Activated CD4-positive, alpha-beta memory T cell treated with anti-CD3 and anti-CD28 coated beads, Interleukin-2, amount 10 ng/mL, durations not matched to agents 7 days and 5 days (primary cell): ENCODE results near the gene PCDHGA9. TPM values are rescaled to one million over a fixed set of nuclear protein-coding genes. Genes with fewer than 3 reads are reported as not detected.
"Not testable (repeated sequence)": the region's sequence is repeated elsewhere in the genome, so short reads cannot be mapped to it uniquely, and the experiment has no call there.

Experiments
- CTCF ChIA-PET: fragments of 350-600 bp; sonication (Branson Sonifier 250); formaldehyde crosslinking; loops from one replicate; lab custom pipeline; 2021; ENCODE audit warnings: antibody characterized with exemption, inconsistent platforms; lab: Charles Lee
- POLR2A ChIA-PET: fragments of 350-600 bp; sonication (Branson Sonifier 250); formaldehyde crosslinking; loops from one replicate; lab custom pipeline; 2021; ENCODE audit warnings: antibody characterized with exemption; lab: Charles Lee
- DNase-seq: peaks from one replicate; pipeline ENCODE4 v3.0.0-alpha.2; 2020
- H3K27ac Mint-ChIP-seq: one replicate; pipeline ENCODE4 v1.8.0; 2021; ENCODE audit warnings: mild to moderate bottlenecking, mixed read lengths
- H3K27me3 Mint-ChIP-seq: one replicate; pipeline ENCODE4 v1.8.0; 2021; ENCODE audit warnings: mixed read lengths
- H3K36me3 Mint-ChIP-seq: one replicate; pipeline ENCODE4 v1.8.0; 2021; ENCODE audit warnings: low read depth, mixed read lengths
- H3K4me1 Mint-ChIP-seq: one replicate; pipeline ENCODE4 v1.8.0; 2021; ENCODE audit warnings: mixed read lengths
- H3K4me3 Mint-ChIP-seq: one replicate; pipeline ENCODE4 v1.8.0; 2021; ENCODE audit warnings: mild to moderate bottlenecking, mixed read lengths
- H3K9me3 Mint-ChIP-seq: one replicate; pipeline ENCODE4 v1.8.0; 2021; ENCODE audit warnings: mixed read lengths
- total RNA-seq, 2 experiments: library from RNA; stranded (reverse); gene quantifications; one replicate each; pipeline ENCODE4 v1.2.3, GENCODE V29; 2021

PCDHGA9 gene
- total RNA-seq, 2 experiments from 2014 or later, result not detected

GRCh38 chr5:141411575-141411974, 9.0 kb downstream of the PCDHGA9 start:
- Mint-ChIP-seq H3K27ac (no peak overlapping the region), H3K27me3 (peaks cover 61% of the 10 kb centered on the region), H3K4me1 (peaks cover 16% of the 10 kb centered on the region), H3K36me3 (peaks cover 18% of the 10 kb centered on the region), H3K9me3 (peaks cover 16% of the 10 kb centered on the region), H3K4me3 (no peak overlapping the region)
- no peak for DNase-seq
- CTCF ChIA-PET, result interaction anchor here (1.1 to 2.5 kb wide), 3 partner anchors 10 to 102 kb away, joined by 3 to 16 read pairs (median 3); partner anchors contain the start of gene PCDHGA11
- POLR2A ChIA-PET, result no interaction called here

- Mint-ChIP-seq H3K4me3 (peak within 1 kb of the TSS; percentile 65), H3K9me3 (peaks cover 18% of the 10 kb centered on the region), H3K27me3 (peaks cover 62% of the 10 kb centered on the region), H3K36me3 (peaks cover 20% of the 10 kb centered on the region), H3K4me1 (peaks cover 21% of the 10 kb centered on the region), H3K27ac (peak within 1 kb of the TSS; percentile 34)
- CTCF ChIA-PET, result interaction anchor here (0.6 to 3.0 kb wide), 22 partner anchors 8 to 589 kb away, joined by 3 to 17 read pairs (median 5); partner anchors contain the start of genes PCDHGA1, PCDHGA11, PCDHGA12 and PCDHGA2
- peak; percentile 66 for DNase-seq
- POLR2A ChIA-PET, result interaction anchor here (1.0 to 1.5 kb wide), 3 partner anchors 9 to 112 kb away, joined by 3 to 5 read pairs (median 5); partner anchors contain the start of gene PCDHGA11
These were observed 10.4 kb downstream of the PCDHGA9 start, which contains the start of gene PCDHGA10 for GRCh38 chr5:141412854-141413539. Gene PCDHGA10, plus strand, starts transcription at chr5:141412987. Its CDS starts 189 bp downstream, at chr5:141413176.

- H3K4me1 Mint-ChIP-seq, result peaks cover 23% of the 10 kb centered on the region
- ChIA-PET POLR2A (interaction anchor here (1.0 to 1.5 kb wide), 2 partner anchors 94 to 111 kb away, joined by 3 to 5 read pairs; no protein-coding TSS in a partner anchor), CTCF (interaction anchor here (0.6 to 3.0 kb wide), 20 partner anchors 8 to 589 kb away, joined by 3 to 17 read pairs (median 6); partner anchors contain the start of genes PCDHGA1, PCDHGA11, PCDHGA12 and PCDHGA2)
- H3K27me3 Mint-ChIP-seq, result peaks cover 63% of the 10 kb centered on the region
- H3K27ac Mint-ChIP-seq, result peak overlapping the region; percentile 34
- DNase-seq, result no peak
- H3K36me3 Mint-ChIP-seq, result peaks cover 25% of the 10 kb centered on the region
- peaks cover 20% of the 10 kb centered on the region for H3K9me3 Mint-ChIP-seq
- H3K4me3 Mint-ChIP-seq, result peak overlapping the region; percentile 65
These were observed 11.0 kb downstream of the PCDHGA9 start for GRCh38 chr5:141413540-141414069.

- POLR2A ChIA-PET, H3K27ac Mint-ChIP-seq, DNase-seq, H3K4me3 Mint-ChIP-seq: not testable (repeated sequence)
- peaks cover 25% of the 10 kb centered on the region for H3K4me1 Mint-ChIP-seq
- CTCF ChIA-PET, result interaction anchor here (0.9 to 3.0 kb wide), 8 partner anchors 9 to 150 kb away, joined by 3 to 14 read pairs (median 6); partner anchors contain the start of genes PCDHGA3, PCDHGA5, PCDHGB3 and TAF7
- H3K36me3 Mint-ChIP-seq, result peaks cover 24% of the 10 kb centered on the region
- peaks cover 18% of the 10 kb centered on the region for H3K9me3 Mint-ChIP-seq
- H3K27me3 Mint-ChIP-seq, result peaks cover 59% of the 10 kb centered on the region
These were observed 12.1 kb downstream of the PCDHGA9 start for GRCh38 chr5:141414548-141415274.

- H3K36me3 Mint-ChIP-seq, result peaks cover 26% of the 10 kb centered on the region
- peaks cover 19% of the 10 kb centered on the region for H3K9me3 Mint-ChIP-seq
- POLR2A ChIA-PET, H3K4me3 Mint-ChIP-seq, H3K27ac Mint-ChIP-seq, DNase-seq: not testable (repeated sequence)
- CTCF ChIA-PET, result interaction anchor here (1.0 kb wide), 1 partner anchor 9 kb away, joined by 3 read pairs; no protein-coding TSS in a partner anchor
- peaks cover 57% of the 10 kb centered on the region for H3K27me3 Mint-ChIP-seq
- H3K4me1 Mint-ChIP-seq, result peaks cover 25% of the 10 kb centered on the region
These were observed 12.7 kb downstream of the PCDHGA9 start for GRCh38 chr5:141415275-141415618.

GRCh38 chr5:141417494-141418172, 15.1 kb downstream of the PCDHGA9 start, which contains the start of gene PCDHGB7:
Gene PCDHGB7, plus strand, starts transcription at chr5:141417677. Its CDS starts 183 bp downstream, at chr5:141417860.
- H3K27ac Mint-ChIP-seq, result not testable (repeated sequence)
- CTCF ChIA-PET, result interaction anchor here (0.6 to 3.2 kb wide), 8 partner anchors 13 to 218 kb away, joined by 3 to 12 read pairs (median 3); partner anchors contain the start of genes PCDHGA12 and PCDHGB1
- Mint-ChIP-seq H3K4me1 (peaks cover 28% of the 10 kb centered on the region), H3K36me3 (peaks cover 31% of the 10 kb centered on the region), H3K4me3 (peak within 1 kb of the TSS; percentile 60), H3K27me3 (peaks cover 72% of the 10 kb centered on the region), H3K9me3 (peaks cover 19% of the 10 kb centered on the region)
- POLR2A ChIA-PET, result interaction anchor here (1.3 kb wide), 1 partner anchor 97 kb away, joined by 3 read pairs; the partner anchor contains the start of gene TAF7
- DNase-seq, result peak; percentile 55

- POLR2A ChIA-PET, result no interaction called here
- peak overlapping the region; percentile 1 for H3K27ac Mint-ChIP-seq
These were observed 16.7 kb downstream of the PCDHGA9 start for GRCh38 chr5:141419074-141419880.

GRCh38 chr5:141420855-141421488, 18.4 kb downstream of the PCDHGA9 start, which contains the start of gene PCDHGA11:
Gene PCDHGA11, plus strand, starts transcription at chr5:141421051. Its CDS starts 177 bp downstream, at chr5:141421228.
- peak within 1 kb of the TSS; percentile 5 for H3K27ac Mint-ChIP-seq
- H3K36me3 Mint-ChIP-seq, result peaks cover 23% of the 10 kb centered on the region
- ChIA-PET CTCF (interaction anchor here (0.6 to 2.5 kb wide), 22 partner anchors 8 to 560 kb away, joined by 3 to 16 read pairs (median 4); partner anchors contain the start of genes PCDHGA10, PCDHGA12, PCDHGA3 and PCDHGA4), POLR2A (interaction anchor here (0.6 to 1.6 kb wide), 7 partner anchors 8 to 97 kb away, joined by 3 to 5 read pairs (median 4); partner anchors contain the start of gene PCDHGA10)
- peaks cover 17% of the 10 kb centered on the region for H3K9me3 Mint-ChIP-seq
- H3K27me3 Mint-ChIP-seq, result peaks cover 64% of the 10 kb centered on the region
- H3K4me3 Mint-ChIP-seq, result peak within 1 kb of the TSS; percentile 70
- H3K4me1 Mint-ChIP-seq, result peaks cover 12% of the 10 kb centered on the region
- peak; percentile 46 for DNase-seq

More at GRCh38 chr5:141419074-141419880, 16.7 kb downstream of the PCDHGA9 start:
- peaks cover 65% of the 10 kb centered on the region for H3K27me3 Mint-ChIP-seq
- peaks cover 26% of the 10 kb centered on the region for H3K36me3 Mint-ChIP-seq
- H3K4me1 Mint-ChIP-seq, result peaks cover 20% of the 10 kb centered on the region
- DNase-seq, result no peak
- peaks cover 21% of the 10 kb centered on the region for H3K9me3 Mint-ChIP-seq
- no peak overlapping the region for H3K4me3 Mint-ChIP-seq
- CTCF ChIA-PET, result interaction anchor here (2.1 to 3.2 kb wide), 2 partner anchors 11 to 94 kb away, joined by 9 to 12 read pairs; partner anchors contain the start of gene PCDHGA12

GRCh38 chr5:141421489-141421855, 18.9 kb downstream of the PCDHGA9 start:
- ChIA-PET CTCF (interaction anchor here (0.8 to 2.5 kb wide), 20 partner anchors 9 to 142 kb away, joined by 3 to 16 read pairs (median 4); partner anchors contain the start of genes PCDHGA10, PCDHGA12, PCDHGA3 and PCDHGA4), POLR2A (interaction anchor here (0.6 to 1.6 kb wide), 7 partner anchors 9 to 98 kb away, joined by 3 to 5 read pairs (median 4); partner anchors contain the start of gene PCDHGA10)
- Mint-ChIP-seq H3K9me3 (peaks cover 17% of the 10 kb centered on the region), H3K36me3 (peaks cover 23% of the 10 kb centered on the region), H3K4me1 (peaks cover 12% of the 10 kb centered on the region), H3K27ac (no peak overlapping the region), H3K27me3 (peaks cover 66% of the 10 kb centered on the region), H3K4me3 (peak overlapping the region; percentile 70)
- no peak for DNase-seq

GRCh38 chr5:141422742-141423291, 20.2 kb downstream of the PCDHGA9 start:
- Mint-ChIP-seq H3K27me3 (peaks cover 65% of the 10 kb centered on the region), H3K4me1 (peaks cover 9% of the 10 kb centered on the region), H3K27ac (no peak overlapping the region), H3K9me3 (peaks cover 17% of the 10 kb centered on the region), H3K4me3 (no peak overlapping the region), H3K36me3 (peaks cover 22% of the 10 kb centered on the region)
- no peak for DNase-seq
- POLR2A ChIA-PET, result interaction anchor here (0.7 kb wide), 1 partner anchor 104 kb away, joined by 3 read pairs; no protein-coding TSS in a partner anchor
- CTCF ChIA-PET, result interaction anchor here (2.5 kb wide), 1 partner anchor 10 kb away, joined by 16 read pairs; the partner anchor contains the start of gene PCDHGA10
